OCI-LY3 (cell line): ENCODE results near the gene MTMR3.

Experiments used
- H2AFZ ChIP-seq: fragments of 200-600, 300-600 bp; shearing (Covaris generic); 2 replicates; pipeline ENCODE4 v1.6.0; 2014; ENCODE audit warnings: antibody characterized with exemption, low read depth, low read length
- H3K27ac ChIP-seq: fragments of 200-600, 300-600 bp; sonication (generic); 2 replicates; pipeline ENCODE4 v1.5.1; 2014; ENCODE audit warnings: mild to moderate bottlenecking, low read length, moderate library complexity, mixed read lengths
- H3K27me3 ChIP-seq: fragments of 200-600, 300-600 bp; sonication (generic); 2 replicates; pipeline ENCODE4 v1.6.1; 2014; ENCODE audit warnings: low read depth, low read length, mixed read lengths
- H3K36me3 ChIP-seq: fragments of 200-600, 300-600 bp; sonication (generic); replicated peaks from 2 replicates; pipeline ENCODE3; 2014; ENCODE audit warnings: low read depth, low read length, mixed read lengths
- H3K4me1 ChIP-seq: fragments of 300-600, 200-600 bp; sonication (generic); 2 replicates; pipeline ENCODE4 v1.6.1; 2014; ENCODE audit warnings: low read length, mixed read lengths
- H3K4me2 ChIP-seq: fragments of 200-600, 300-600 bp; sonication (generic); 2 replicates; pipeline ENCODE4 v1.6.1; 2014; ENCODE audit warnings: low read length, mixed read lengths
- H3K4me3 ChIP-seq: fragments of 300-600, 200-600 bp; sonication (generic); 2 replicates; pipeline ENCODE4 v1.5.1; 2014; ENCODE audit warnings: antibody characterized with exemption, mild to moderate bottlenecking, low read length, moderate library complexity
- H3K79me2 ChIP-seq: fragments of 300-600, 200-600 bp; shearing (Covaris generic); 2 replicates; pipeline ENCODE4 v1.6.1; 2014; ENCODE audit warnings: mild to moderate bottlenecking, low read length, mixed read lengths
- H3K9ac ChIP-seq: fragments of 300-600, 200-600 bp; shearing (Covaris generic); 2 replicates; pipeline ENCODE4 v1.6.0; 2014; ENCODE audit warnings: mild to moderate bottlenecking, low read length, moderate library complexity
- H3K9me3 ChIP-seq: fragments of 200-600, 300-600 bp; shearing (Covaris generic); 2 replicates; pipeline ENCODE4 v1.6.1; 2014; ENCODE audit warnings: low read length, mixed read lengths; ENCODE audit not compliant: insufficient read depth
- H4K20me1 ChIP-seq: fragments of 200-600, 300-600 bp; sonication (generic); 2 replicates; pipeline ENCODE4 v1.6.1; 2016; ENCODE audit warnings: low read length, mixed read lengths; ENCODE audit not compliant: insufficient read depth
- EZH2phosphoT487 ChIP-seq: fragments of 200-600 bp; shearing (Covaris generic); IDR thresholded peaks from 2 replicates; pipeline ENCODE4 v1.6.1; 2018; ENCODE audit warnings: antibody characterized with exemption, mixed run types, low read depth
- TF ChIP-seq, protein P1 (sequence below): fragments of 200-600, 300-600 bp; sonication (generic); IDR thresholded peaks from 2 replicates; pipeline ENCODE4 v1.5.1; 2014; ENCODE audit warnings: antibody characterized with exemption, low read length, low read depth

The MTMR3 gene

DNA sequence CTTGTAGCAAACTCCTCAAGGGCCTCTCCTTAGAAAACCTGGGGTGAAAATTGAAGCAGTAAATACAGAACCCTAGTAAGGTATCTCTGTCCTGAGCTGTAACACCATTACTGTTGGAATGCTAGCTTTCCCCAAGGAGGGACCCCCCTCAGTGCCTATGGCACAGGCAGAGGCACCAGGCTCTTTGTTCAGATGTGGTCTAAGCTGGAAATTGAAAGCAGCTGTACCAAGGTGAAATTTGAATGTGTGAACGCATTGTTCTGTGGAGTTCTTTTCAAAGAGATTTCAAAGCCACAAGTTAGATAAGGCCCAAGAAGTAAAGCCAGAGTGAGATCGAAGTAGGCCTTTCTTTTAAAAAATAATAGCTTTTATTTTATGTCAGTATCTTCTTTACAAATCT is 125.4 kb downstream of the MTMR3 start:
- 0 out of 2 replicates have a peak, but pooled peaks cover 5% of the 10 kb centered on the region for H4K20me1 ChIP-seq
- H3K4me3 ChIP-seq: no peak overlapping the region
- no peaks in the 10 kb centered on the region for H3K27me3 ChIP-seq
- no peak overlapping the region for H3K27ac ChIP-seq
- peaks cover 8% of the 10 kb centered on the region for H3K36me3 ChIP-seq
- no peaks in the 10 kb centered on the region for H3K79me2 ChIP-seq
- no peak overlapping the region for H3K4me2 ChIP-seq
- no peaks in the 10 kb centered on the region for H3K4me1 ChIP-seq
- TF ChIP-seq EZH2phosphoT487: no peak
- TF ChIP-seq, protein P1, sequence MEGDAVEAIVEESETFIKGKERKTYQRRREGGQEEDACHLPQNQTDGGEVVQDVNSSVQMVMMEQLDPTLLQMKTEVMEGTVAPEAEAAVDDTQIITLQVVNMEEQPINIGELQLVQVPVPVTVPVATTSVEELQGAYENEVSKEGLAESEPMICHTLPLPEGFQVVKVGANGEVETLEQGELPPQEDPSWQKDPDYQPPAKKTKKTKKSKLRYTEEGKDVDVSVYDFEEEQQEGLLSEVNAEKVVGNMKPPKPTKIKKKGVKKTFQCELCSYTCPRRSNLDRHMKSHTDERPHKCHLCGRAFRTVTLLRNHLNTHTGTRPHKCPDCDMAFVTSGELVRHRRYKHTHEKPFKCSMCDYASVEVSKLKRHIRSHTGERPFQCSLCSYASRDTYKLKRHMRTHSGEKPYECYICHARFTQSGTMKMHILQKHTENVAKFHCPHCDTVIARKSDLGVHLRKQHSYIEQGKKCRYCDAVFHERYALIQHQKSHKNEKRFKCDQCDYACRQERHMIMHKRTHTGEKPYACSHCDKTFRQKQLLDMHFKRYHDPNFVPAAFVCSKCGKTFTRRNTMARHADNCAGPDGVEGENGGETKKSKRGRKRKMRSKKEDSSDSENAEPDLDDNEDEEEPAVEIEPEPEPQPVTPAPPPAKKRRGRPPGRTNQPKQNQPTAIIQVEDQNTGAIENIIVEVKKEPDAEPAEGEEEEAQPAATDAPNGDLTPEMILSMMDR: no peak
- H2AFZ ChIP-seq: no peak overlapping the region
- H3K9ac ChIP-seq: no peak overlapping the region
- no peaks in the 10 kb centered on the region for H3K9me3 ChIP-seq

GRCh38 chr22:30009478-30009877 is 126.5 kb downstream of the MTMR3 start:
- 0 out of 2 replicates have a peak, but pooled peaks cover 5% of the 10 kb centered on the region for H4K20me1 ChIP-seq
- no peak overlapping the region for H3K4me2 ChIP-seq
- no peaks in the 10 kb centered on the region for H3K4me1 ChIP-seq
- no peak overlapping the region for H3K27ac ChIP-seq
- H2AFZ ChIP-seq: no peak overlapping the region
- peaks cover 8% of the 10 kb centered on the region for H3K36me3 ChIP-seq
- H3K9me3 ChIP-seq: no peaks in the 10 kb centered on the region
- no peaks in the 10 kb centered on the region for H3K79me2 ChIP-seq
- no peaks in the 10 kb centered on the region for H3K27me3 ChIP-seq
- TF ChIP-seq, protein P1: no peak
- TF ChIP-seq EZH2phosphoT487: no peak
- no peak overlapping the region for H3K4me3 ChIP-seq
- no peak overlapping the region for H3K9ac ChIP-seq

DNA sequence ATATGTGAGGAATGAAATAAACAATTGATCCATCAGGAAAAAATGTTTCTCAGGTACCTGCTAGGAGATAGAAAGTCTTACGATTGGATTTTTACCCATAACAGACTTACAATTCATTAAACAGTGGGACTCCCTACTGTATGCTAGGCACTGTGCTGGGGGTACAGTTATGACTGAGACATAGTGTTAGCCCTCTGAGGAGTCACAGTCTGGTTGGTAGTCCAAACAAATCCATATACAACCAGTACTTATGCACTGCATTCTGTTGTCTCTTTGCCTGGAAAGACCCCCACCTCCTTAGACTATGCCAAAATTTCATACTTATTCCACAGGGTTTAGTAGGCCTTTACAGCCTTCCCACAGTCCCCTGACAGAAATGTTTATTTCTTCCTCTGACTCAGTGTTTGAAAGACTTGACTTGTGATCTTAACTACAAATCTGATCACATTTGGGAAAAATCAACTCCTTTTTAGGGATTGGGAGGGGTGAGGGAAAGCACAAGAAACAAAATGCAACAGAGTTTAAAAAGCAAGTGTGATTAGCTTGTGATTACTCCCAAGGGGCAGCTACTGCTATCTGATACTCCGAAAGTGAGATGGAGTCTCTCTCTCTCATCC is 127.9 kb downstream of the MTMR3 start:
- Histone ChIP-seq H3K4me2 (no peak overlapping the region), H4K20me1 (no peaks in the 10 kb centered on the region), H3K27me3 (no peaks in the 10 kb centered on the region), H3K9ac (no peak overlapping the region), H3K4me3 (no peak overlapping the region), H3K4me1 (no peaks in the 10 kb centered on the region), H3K27ac (no peak overlapping the region), H2AFZ (no peak overlapping the region), H3K36me3 (peaks cover 8% of the 10 kb centered on the region), H3K9me3 (no peaks in the 10 kb centered on the region), H3K79me2 (no peaks in the 10 kb centered on the region)
- TF ChIP-seq, protein P1: no peak
- no peak for TF ChIP-seq EZH2phosphoT487

DNA sequence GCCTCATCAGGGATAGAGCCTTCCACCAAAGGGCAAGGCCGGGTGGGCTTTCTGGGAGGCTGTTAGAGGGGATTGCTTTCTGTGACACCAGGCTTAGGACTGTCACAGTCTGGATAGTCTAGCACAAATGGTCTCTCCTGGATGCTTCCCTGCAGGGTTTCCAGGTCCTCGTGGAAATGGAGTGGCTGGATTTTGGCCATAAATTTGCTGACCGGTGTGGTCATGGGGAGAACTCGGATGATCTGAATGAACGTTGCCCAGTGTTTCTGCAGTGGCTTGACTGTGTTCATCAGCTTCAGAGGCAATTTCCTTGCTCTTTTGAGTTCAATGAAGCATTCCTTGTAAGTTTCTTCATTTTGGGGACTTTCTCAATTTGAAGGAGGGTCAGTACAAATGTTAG is 130.2 kb downstream of the MTMR3 start:
- Histone ChIP-seq H3K4me3 (no peak overlapping the region), H3K79me2 (no peaks in the 10 kb centered on the region), H3K36me3 (peaks cover 14% of the 10 kb centered on the region), H2AFZ (no peak overlapping the region), H3K27ac (no peak overlapping the region), H3K9ac (no peak overlapping the region), H4K20me1 (no peaks in the 10 kb centered on the region), H3K4me1 (no peaks in the 10 kb centered on the region), H3K27me3 (no peaks in the 10 kb centered on the region), H3K4me2 (no peak overlapping the region), H3K9me3 (no peaks in the 10 kb centered on the region)
- TF ChIP-seq, protein P1: no peak
- TF ChIP-seq EZH2phosphoT487: no peak
